HG03097 (cell line): ENCODE measurements around the gene ARID1B.

Source experiments
- ATAC-seq: cut with Tn5 transposase; IDR thresholded peaks from one replicate; pipeline ENCODE4 v1.9.1; 2021; ENCODE audit not compliant: unreplicated experiment, low FRiP score

ARID1B gene

DNA sequence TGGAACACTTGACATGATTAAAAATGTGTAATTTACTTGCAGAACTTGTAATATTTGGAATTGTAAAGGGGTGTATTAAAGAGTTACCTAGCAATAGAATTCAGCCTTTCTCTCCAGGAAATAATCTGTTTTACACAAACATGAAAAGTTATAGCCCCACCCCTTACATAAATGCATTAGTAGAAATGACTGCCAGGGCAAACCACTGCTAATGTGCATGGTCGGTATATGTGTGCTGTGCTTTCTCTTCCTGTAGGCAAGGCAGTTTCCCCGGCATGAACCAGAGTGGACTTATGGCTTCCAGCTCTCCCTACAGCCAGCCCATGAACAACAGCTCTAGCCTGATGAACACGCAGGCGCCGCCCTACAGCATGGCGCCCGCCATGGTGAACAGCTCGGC lies 389.6 kb downstream of the ARID1B start:
- ATAC-seq, result no peak

DNA sequence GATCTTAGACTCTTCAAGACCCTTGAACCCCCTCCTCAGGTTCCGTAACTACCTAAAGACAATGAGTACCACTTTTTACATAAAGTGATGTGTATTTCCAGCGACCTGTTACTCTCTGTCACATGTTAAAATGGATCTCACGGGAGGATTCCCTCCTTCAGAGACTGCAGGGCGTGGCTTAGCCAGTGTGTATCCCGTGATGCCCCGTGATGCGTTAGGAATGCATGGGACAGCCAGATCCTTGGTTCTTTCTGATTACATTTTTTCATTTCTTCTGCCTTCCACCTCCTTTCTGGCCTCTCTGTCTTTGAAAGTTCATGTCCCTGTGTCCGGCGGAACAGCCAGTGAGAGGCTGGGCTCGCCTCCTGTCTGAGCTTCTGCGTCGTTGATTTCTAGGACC lies 390.7 kb downstream of the ARID1B start:
- ATAC-seq, result no peak

DNA sequence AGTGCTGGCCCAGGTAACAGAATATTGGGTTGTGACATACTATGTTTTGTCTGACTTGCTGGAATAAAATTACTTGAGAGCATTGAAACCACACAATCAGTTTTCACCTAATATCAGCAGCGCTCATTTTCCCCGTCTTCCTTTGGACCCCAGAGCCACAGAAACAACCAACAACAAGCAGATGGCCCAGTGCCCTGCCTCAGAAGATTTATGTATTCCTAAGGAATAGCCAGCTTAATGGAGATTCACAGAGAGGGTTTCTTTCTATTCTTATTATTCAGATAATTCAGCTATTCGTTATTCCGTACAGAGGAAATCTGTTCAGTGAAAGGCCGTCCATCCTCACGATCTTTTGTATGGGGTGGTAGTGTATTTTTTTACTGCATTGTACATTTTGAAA lies 391.3 kb downstream of the ARID1B start:
- no peak for ATAC-seq

DNA sequence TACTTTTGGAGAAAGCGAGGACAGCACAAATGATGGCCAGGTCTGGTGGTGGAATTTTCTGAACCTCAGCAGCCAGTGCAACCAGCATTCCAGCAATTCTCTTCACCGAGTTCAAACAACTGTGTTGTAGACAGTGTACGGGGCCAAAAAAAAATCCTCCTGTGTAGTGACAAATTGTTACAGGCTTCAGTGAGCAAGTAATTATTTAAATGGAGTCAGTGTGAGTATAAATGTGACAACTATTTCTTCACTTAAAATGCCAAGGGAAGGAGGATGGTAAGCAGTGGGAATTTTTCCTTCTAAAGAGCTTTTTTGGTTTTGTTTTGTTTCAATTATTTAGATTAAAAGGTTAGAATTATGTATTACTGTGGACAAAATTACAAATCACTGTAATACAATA lies 392.0 kb downstream of the ARID1B start:
- ATAC-seq, result no peak

DNA sequence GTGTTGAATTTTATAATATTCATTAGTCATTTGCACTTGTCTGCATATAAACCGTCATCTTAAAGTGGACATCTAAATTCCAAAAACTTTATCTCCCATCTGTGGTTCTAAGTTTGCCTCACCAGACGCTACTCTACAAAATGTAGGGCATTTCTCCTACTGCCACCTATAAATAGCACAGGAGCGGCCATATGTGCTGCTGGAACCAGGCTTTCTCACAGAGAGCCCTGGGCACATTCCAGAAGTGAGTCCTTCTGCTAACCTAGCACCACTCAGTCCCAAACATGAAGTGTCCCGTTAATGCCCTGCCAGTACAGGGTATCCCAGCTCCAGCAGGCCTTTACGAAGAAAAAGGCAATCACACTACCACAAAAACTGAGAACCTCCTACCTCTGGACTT lies 392.5 kb downstream of the ARID1B start:
- ATAC-seq, result no peak

DNA sequence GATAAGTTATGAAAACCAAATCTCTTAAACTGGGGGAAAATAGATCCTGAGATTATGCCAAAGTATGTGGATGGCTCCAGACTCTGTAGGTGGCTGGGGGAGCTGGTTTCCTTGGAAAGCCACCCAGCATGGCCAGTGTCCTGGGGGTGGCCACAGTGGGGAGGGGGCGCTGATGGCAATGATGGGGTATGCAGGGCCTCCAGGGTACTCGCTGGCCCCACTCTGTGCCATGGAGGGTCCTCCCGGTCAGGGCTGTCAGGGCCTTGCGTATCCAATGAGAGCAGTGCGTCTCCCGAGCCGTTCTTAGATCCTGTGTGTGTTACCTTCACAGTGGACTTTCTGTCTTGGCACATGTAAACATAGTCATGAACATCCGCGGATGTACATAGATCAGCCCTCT lies 393.4 kb downstream of the ARID1B start:
- ATAC-seq, result no peak

DNA sequence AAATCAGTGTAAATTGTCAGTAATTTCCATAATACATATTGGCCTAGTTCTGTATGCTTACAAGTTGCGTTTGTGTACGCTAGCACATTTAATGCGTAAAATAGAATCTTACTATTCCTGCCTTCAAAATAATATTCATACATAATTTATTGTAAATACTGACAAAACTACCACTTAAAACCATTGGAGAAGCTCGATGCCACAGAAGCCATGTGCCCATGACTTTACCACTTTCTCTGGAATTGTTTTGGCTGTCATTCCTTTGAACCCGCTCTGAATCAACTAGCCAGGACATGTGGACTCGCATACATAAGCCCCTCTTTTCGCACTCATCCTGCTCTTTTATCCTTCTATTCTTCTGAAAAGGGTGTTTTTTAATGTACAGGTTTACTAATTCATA lies 394.6 kb downstream of the ARID1B start:
- ATAC-seq, result no peak

DNA sequence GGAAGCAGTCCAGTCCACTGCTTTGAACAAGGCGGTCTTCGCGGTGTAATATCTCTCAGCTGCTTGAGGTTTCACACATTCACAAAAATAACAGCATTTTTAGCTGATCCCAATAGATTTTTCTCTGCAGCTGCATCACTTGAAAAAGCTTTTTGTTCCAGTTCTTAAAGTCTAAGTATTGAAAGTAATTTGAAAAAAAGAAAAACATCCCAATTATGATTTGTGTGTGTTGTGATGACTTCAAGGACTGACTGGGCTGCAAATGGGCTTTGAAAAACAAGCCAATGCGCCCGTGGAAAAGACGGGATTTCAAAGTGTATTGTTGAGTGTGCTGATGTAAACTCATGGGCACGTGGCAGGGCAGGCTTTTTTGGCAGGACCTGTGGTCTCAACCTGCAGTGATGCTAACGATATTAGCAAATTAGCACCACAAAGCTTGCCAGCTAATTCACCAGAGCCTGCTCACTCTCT lies 395.1 kb downstream of the ARID1B start:
- ATAC-seq, result no peak

DNA sequence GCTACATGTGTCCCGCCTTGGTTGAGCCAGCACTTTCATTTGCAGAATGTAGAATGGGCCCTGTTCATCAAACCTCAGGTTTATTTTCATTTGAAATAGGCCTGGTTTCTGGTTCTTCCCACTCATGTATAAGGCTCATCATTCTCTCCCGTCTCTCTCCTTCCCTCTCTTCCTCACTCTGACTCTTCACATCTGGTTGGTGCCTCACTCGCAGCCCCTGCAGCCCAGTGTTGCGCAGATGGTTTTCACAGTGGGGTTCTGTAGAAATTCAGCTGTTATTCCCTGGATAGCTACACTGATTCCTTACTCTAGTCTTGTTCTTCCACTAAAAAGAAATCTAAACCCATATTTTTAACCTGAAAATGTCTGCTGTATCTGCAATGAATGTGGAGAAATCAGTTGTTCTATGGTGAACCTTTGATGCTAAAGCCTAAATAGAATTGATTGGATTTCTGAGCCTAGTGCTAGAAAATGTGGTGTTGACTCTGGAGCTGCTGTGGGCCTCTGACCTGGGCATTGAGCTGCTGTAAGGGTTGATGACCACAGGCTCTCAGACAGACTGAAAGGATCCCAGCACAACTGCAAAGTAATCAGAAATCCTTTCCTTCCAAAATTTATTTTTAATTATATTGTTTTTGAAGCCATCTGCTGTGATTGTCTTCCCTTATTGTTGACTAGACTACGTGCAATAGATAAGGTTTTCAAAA lies 395.8 kb downstream of the ARID1B start:
- ATAC-seq, result no peak

DNA sequence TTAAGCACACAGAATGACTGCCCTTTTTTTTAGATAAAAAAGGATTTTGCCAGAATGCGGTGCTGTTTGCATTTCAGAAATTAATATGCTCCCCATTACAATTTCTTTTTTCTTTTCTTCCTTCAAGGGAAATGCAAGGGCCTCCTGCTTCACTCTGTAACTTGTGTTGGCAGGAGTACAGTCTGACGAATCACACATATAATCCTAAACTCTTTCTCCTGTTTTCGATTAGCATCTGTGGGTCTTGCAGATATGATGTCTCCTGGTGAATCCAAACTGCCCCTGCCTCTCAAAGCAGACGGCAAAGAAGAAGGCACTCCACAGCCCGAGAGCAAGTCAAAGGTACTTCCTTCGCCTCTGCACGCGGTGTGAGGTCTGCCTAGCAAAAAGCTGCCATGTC lies 396.6 kb downstream of the ARID1B start:
- ATAC-seq, result no peak

DNA sequence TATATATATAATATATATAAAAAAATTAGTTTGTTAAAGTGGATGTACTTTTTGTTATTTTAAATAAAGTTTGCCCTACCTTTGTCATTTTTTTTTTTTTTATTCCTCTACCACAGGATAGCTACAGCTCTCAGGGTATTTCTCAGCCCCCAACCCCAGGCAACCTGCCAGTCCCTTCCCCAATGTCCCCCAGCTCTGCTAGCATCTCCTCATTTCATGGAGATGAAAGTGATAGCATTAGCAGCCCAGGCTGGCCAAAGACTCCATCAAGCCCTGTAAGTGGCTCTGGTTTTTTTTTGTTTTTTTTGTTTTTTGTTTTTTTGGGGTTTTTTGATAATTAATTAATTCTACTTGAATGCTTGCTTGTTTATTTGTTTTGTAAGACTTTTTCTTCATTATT lies 397.6 kb downstream of the ARID1B start:
- no peak for ATAC-seq

DNA sequence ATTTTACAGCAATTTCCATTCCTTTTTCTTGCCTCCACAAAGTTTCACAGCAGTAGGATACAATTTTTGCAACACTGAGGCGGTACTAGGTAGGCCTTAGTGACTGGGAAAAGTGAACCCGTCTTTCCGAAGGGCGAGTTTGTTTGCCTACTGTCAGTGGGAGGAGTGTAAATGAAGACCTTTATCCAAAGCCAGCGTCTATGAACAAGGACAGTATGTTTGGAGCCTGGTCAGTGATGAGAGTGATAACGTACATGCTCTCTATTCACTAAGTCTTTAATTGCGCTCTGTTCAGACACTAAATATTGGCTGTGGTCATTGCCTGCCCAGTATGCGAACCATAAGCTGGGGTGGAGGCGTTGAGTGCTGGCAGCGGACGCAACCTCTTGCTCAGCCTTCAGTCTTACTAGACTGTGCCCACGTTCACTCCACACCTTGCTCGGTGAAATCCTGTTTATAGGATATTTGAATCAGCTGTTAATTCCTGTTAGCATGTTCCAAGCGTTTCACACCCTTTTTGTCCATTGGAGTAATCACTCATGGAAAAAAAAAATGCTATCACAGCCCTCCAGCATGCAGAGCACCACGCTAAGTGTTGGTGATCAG lies 400.7 kb downstream of the ARID1B start:
- no peak for ATAC-seq

DNA sequence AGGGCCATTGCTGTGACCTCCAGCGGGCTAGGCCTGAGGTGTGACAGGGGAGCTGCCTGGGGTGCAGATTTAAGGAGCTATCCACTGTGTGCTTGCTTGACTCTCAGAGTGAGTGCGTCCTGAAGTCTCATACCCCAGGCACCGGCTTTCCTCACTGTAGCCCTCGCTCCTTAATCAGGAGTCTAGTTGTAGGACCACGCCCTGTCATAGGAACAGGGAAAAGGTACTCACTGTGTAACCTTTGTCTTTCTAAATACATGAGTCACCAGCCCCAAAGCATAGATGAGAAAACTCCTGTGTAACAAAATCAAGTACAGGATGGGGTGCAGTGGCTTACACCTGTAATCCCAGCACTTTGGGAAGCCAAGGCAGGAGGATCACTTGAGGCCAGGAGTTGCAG lies 404.5 kb downstream of the ARID1B start:
- no peak for ATAC-seq

DNA sequence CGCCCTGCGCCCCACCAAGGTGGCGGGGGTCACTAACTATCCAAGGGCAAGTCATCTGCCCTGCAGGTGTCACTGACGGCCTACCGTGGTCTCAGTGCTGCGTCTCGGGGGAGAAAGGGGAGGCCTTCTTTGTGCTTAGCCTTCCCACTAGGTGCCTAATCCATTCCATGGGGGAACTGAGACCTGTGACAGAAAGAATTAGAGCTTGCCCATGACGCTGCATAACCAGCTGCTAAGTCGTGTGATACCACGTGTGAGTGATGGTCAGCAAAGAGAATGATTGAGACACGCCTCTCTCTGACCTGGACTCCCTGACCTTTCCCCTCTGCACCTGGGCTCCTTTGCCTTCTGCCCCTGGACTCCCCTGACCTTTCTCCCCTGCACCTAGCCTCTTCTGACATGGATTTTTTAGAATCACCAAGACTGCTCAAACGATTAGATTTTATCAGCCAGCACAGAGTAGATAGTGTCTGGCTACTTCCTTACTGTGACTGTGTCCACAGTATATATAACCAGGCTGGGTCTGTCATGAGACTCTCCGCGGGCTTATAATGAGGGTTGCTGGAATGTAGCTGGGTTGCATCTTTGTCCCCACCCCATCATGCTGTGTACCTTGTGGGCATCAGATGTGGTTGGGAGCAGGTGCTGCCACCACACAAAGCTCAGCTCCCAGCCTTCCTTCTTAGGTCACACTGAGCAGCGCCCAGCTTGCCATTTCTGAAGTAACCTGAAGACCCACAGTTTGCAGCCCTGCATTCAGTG lies 405.5 kb downstream of the ARID1B start:
- no peak for ATAC-seq

DNA sequence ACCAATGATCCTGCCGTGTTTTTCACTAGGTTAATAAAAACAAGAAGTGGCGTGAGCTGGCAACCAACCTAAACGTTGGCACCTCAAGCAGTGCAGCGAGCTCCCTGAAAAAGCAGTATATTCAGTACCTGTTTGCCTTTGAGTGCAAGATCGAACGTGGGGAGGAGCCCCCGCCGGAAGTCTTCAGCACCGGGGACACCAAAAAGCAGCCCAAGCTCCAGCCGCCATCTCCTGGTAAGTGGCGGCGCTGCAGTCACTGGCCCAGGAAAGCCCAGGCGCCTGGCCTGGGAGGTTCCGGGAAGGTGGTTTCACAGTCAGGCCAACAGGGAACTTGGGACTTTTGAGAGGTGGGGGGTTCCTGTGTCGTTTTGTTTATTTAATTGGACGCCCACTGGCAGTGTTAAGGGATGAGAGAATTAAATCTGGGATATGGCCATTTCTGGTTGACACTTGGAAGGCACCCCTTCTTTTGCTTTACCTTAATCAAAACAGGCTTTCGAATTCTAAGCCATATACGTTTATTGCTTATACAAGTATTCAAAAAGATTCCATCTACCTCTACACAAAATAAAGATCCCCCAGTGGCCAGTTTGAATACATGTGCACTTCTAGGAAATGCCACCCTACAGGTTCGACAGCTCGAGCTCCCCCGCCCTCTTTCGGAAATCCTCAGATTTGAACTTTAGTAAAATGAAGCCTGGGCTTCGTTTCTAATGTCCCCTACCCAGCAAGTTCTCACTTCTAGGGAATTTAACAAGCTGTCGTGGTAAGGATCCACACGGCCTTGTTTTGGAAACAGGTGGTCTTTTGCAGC lies 407.2 kb downstream of the ARID1B start:
- ATAC-seq, result no peak

DNA sequence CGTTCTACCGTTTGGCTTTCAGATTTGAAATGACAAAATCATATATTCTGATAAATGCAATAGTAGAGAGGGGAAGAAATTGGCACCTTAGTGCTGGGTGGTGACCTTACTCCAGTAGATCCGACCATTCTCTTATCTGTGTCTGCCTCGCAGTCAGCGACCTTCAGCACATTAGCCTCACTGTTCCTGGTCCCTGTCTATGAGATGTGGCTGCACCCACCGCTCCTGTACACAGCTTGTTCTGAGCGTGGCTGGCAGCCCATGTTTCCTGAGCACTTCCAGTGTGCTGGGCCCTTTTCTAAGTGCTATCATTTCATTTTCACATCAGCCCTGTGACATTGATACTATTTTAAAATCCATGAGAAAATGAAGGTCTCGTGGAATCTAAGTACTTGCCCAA lies 408.0 kb downstream of the ARID1B start:
- no peak for ATAC-seq

DNA sequence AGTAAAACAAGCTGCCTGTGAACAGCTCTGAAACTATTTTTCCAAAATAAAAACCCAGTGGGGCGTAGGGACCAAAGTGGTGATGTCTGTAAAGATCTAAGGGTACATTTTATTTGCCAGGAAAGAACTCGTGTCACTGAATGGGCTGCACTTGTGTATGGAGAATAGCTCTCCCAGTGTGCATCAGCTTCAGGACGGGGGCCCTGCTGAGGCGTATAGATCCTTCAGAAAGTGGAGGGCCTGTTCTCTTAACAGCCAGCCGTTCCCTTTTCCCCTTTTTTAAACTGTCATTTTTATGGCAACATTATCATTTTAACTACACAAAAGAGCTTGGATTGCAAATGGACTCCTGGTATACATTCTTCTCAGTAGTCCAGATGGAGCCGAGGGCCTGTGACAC lies 408.8 kb downstream of the ARID1B start:
- no peak for ATAC-seq

DNA sequence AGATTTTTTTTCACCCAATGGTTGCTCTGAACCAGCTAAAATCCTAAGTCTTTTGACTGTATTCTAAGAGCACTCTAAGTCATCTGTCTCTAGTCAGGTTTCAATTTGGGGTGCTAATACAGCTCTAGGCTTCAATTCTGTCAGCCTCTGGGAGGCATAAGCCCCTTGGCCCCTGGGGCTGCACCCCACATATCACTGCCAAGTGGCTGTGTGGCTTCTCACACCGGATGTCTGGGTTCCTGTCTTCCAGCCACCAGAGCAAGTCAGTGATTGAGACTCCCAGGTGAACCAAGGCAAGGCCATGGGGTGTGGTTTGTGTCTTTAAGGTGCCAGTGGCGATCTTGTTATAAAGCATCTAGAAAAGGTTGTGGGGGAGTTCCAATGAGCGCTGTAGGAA lies 409.6 kb downstream of the ARID1B start:
- no peak for ATAC-seq

DNA sequence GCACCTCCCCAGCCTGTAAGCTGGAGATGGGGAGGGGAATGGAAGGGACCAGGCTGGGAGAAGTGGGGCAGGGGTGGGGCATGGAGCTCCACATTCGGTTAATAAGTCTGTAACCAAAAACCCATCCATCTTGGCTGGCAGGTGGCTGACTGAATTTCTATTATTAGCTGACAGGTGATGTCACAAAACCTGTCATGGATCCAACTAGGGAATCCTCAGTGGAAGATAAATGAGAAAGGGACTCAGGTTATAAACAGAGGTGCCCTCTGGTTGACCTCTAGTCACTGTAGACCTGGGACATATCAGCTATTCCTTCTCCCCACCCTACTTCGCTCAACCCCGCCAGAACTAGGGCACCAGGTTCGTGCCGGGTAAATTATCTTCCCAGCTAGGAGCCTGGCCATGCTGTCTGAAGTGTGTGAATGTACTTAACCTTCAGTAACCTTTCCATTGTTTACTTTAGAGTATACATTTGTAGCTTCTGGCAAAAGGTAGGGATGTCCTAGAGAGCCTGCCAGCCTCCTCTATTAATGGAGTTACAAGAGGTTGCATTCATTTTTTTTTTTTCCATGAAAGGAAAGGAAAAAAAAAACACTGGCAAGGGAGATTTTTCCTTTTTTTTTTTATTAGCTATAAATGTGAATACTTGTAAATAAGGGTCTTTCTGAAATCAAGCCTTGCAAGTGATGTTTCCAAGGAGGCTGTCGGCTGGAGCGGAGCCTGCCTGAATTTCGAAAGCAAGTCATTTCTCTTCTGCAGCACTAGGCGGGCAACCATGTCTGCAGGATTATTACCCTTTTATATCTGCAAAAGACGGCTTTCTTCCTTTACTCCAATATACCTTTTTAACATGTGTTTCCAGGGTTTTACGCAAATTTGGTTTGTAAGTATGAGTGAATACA lies 410.3 kb downstream of the ARID1B start:
- no peak for ATAC-seq

DNA sequence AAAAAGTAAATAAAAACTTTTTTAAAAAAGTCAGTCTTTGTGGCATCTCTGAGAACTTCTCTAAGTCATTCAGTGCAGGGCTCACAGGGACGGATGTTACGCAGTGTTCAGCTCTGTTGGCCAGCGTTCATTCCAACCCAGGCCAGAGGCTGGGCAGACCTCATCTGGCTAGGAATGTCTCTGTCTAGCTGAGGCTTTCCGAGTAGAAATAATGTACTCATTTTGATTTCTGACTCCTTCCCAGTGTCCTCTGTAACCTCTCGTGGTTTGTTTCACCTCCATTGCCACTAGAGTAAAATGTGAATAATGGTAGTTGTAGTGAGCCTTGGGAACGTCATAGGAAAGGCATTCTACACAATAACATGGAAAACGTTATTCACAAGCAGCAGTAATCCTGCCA lies 411.0 kb downstream of the ARID1B start:
- no peak for ATAC-seq
